Occipital lobe (tissue), 2 donors: ENCODE data around the gene GRK2. TPM values are rescaled to one million over a fixed set of nuclear protein-coding genes. Genes with fewer than 3 reads are reported as not detected.
"Not testable (repeated sequence)": the region's sequence is repeated elsewhere in the genome, so short reads cannot be mapped to it uniquely, and the experiment has no call there.

Source experiments
- DNase-seq: peaks from one replicate; lab custom pipeline; 2025; lab: John Stamatoyannopoulos, UW
- total RNA-seq: library from RNA; depleted of rRNA; stranded (reverse); fragments of >200 nt; gene quantifications from one replicate; pipeline ENCODE4 v1.2.3, GENCODE V29; 2014

GRK2 gene
- total RNA-seq: 44.9 TPM

- no peak for DNase-seq
Measured at GRCh38 chr11:67266449-67267187, at the start of gene GRK2. Gene GRK2 (plus strand): TSS chr11:67266473. CDS start chr11:67266700, 227 bp downstream.

- no peak for DNase-seq
Measured at GRCh38 chr11:67227726-67228125, 38.5 kb upstream of the GRK2 start.

GRCh38 chr11:67230406-67230805, 35.9 kb upstream of the GRK2 start:
- DNase-seq: no peak

GRCh38 chr11:67230886-67231285, 35.4 kb upstream of the GRK2 start:
- DNase-seq: no peak

GRCh38 chr11:67233584-67234190, 32.6 kb upstream of the GRK2 start:
- DNase-seq: no peak

- not testable (repeated sequence) for DNase-seq
Measured at GRCh38 chr11:67234571-67234970, 31.7 kb upstream of the GRK2 start.

GRCh38 chr11:67237574-67237973, 28.7 kb upstream of the GRK2 start:
- no peak for DNase-seq

GRCh38 chr11:67238894-67239782, 27.1 kb upstream of the GRK2 start:
- DNase-seq: no peak

- peak; percentile 99 for DNase-seq
Measured at GRCh38 chr11:67239783-67240575, 26.3 kb upstream of the GRK2 start.

GRCh38 chr11:67240576-67241389, 25.5 kb upstream of the GRK2 start:
- DNase-seq: peak; percentile 64

GRCh38 chr11:67242548-67242947, 23.7 kb upstream of the GRK2 start:
- DNase-seq: no peak

GRCh38 chr11:67243051-67243450, 23.2 kb upstream of the GRK2 start:
- DNase-seq: no peak

- no peak for DNase-seq
Measured at GRCh38 chr11:67245046-67245445, 21.2 kb upstream of the GRK2 start.

GRCh38 chr11:67247946-67248550, 18.2 kb upstream of the GRK2 start:
- no peak for DNase-seq

GRCh38 chr11:67248653-67249052, 17.6 kb upstream of the GRK2 start:
- DNase-seq: no peak

- no peak for DNase-seq
Measured at GRCh38 chr11:67250059-67251043, 15.9 kb upstream of the GRK2 start.

- DNase-seq: no peak
Measured at GRCh38 chr11:67251841-67252240, 14.4 kb upstream of the GRK2 start.

- no peak for DNase-seq
Measured at GRCh38 chr11:67252831-67253239, 13.4 kb upstream of the GRK2 start.
